Neural cell (in vitro differentiated cells): ENCODE results near the gene ME1.

Source experiments
- RAD21 ChIP-seq: fragments of 450-650 bp; conservative IDR thresholded peaks from 2 replicates; pipeline ENCODE4 v1.6.1; 2014; ENCODE audit warnings: antibody characterized with exemption, mild to moderate bottlenecking, moderate library complexity
- TF ChIP-seq, protein P1 (sequence below): fragments of 450-650 bp; IDR thresholded peaks from 2 replicates; pipeline ENCODE4 v1.5.1; 2014; ENCODE audit warnings: antibody characterized with exemption, mild to moderate bottlenecking, moderate library complexity; ENCODE audit not compliant: poor library complexity, severe bottlenecking

GRCh38 chr6:83313882-83314281, 117.0 kb downstream of the ME1 start:
- TF ChIP-seq, protein P1, sequence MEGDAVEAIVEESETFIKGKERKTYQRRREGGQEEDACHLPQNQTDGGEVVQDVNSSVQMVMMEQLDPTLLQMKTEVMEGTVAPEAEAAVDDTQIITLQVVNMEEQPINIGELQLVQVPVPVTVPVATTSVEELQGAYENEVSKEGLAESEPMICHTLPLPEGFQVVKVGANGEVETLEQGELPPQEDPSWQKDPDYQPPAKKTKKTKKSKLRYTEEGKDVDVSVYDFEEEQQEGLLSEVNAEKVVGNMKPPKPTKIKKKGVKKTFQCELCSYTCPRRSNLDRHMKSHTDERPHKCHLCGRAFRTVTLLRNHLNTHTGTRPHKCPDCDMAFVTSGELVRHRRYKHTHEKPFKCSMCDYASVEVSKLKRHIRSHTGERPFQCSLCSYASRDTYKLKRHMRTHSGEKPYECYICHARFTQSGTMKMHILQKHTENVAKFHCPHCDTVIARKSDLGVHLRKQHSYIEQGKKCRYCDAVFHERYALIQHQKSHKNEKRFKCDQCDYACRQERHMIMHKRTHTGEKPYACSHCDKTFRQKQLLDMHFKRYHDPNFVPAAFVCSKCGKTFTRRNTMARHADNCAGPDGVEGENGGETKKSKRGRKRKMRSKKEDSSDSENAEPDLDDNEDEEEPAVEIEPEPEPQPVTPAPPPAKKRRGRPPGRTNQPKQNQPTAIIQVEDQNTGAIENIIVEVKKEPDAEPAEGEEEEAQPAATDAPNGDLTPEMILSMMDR: no peak
- no peak for TF ChIP-seq RAD21
